K562 (cell line): ENCODE data around the gene RNF224. TPM values are rescaled to one million over a fixed set of nuclear protein-coding genes. Genes with fewer than 3 reads are reported as not detected.
A peak's percentile ranks its signal among the peaks of the same experiment; 100 is the strongest.

Source experiments
- ARID2 ChIP-seq: fragments of 450-650 bp; IDR thresholded peaks from 2 replicates; pipeline ENCODE4 v1.6.1; 2017; ENCODE audit warnings: antibody characterized with exemption, mild to moderate bottlenecking
- HCFC1 ChIP-seq: IDR thresholded peaks from 2 replicates; pipeline ENCODE4 v1.6.1; 2012; ENCODE audit warnings: low read depth, low read length, improper control_type of control experiment
- HDAC8 ChIP-seq: fragments of 450-650 bp; IDR thresholded peaks from 2 replicates; pipeline ENCODE4 v1.6.1; 2016; ENCODE audit warnings: mild to moderate bottlenecking, missing genetic modification characterization, moderate library complexity, missing compliant biosample characterization
- HDGF ChIP-seq: fragments of 450-650 bp; IDR thresholded peaks from 2 replicates; pipeline ENCODE4 v1.6.1; 2016
- KDM1A ChIP-seq, 2 experiments: fragments of 450-650 bp; IDR thresholded peaks; 2 replicates each; pipeline ENCODE4 v1.6.1; 2016; ENCODE audit warnings: mild to moderate bottlenecking in 2 of 2
- L3MBTL2 ChIP-seq: fragments of 450-650 bp; IDR thresholded peaks from 2 replicates; pipeline ENCODE4 v1.6.1; 2016; ENCODE audit warnings: mild to moderate bottlenecking, moderate library complexity
- LARP7 ChIP-seq: fragments of 450-650 bp; IDR thresholded peaks from 2 replicates; pipeline ENCODE4 v1.6.1; 2016
- MAZ ChIP-seq, 2 experiments: fragments of 450-650 bp in 1 of 2; sonication (generic) in 1 of 2; formaldehyde crosslinking; IDR thresholded peaks in 1 of 2; conservative IDR thresholded peaks in 1 of 2; 2 replicates each; pipeline versions ENCODE4 v1.4.0 to v1.5.0; 2020; ENCODE audit warnings: mild to moderate bottlenecking in 1 of 2, missing genetic modification reagents in 1 of 2
- MECOM ChIP-seq: fragments of 250-450 bp; sonication (Bioruptor Pico); IDR thresholded peaks from 2 replicates; pipeline ENCODE4 v1.8.0; 2022; ENCODE audit warnings: inconsistent platforms
- NBN ChIP-seq: fragments of 450-650 bp; IDR thresholded peaks from 2 replicates; pipeline ENCODE4 v1.6.1; 2016; ENCODE audit warnings: low read depth, mild to moderate bottlenecking
- POLR2G ChIP-seq: fragments of 200-400 bp; formaldehyde crosslinking; IDR thresholded peaks from 2 replicates; pipeline ENCODE4 v1.6.1; 2017; ENCODE audit warnings: low read depth, mild to moderate bottlenecking, antibody characterized with exemption, low read length, moderate library complexity
- POLR2H ChIP-seq: IDR thresholded peaks from 2 replicates; pipeline ENCODE4 v1.6.1; 2016; ENCODE audit warnings: missing genetic modification characterization, low read depth, mild to moderate bottlenecking, control low read depth, missing compliant biosample characterization, moderate library complexity
- RBFOX2 ChIP-seq: fragments of 200-400 bp; formaldehyde crosslinking; IDR thresholded peaks from 2 replicates; pipeline ENCODE4 v1.6.1; 2017; ENCODE audit warnings: low read depth, mild to moderate bottlenecking, low read length, moderate library complexity
- RBM34 ChIP-seq: fragments of 200-400 bp; formaldehyde crosslinking; IDR thresholded peaks from 2 replicates; pipeline ENCODE4 v1.6.1; 2018; ENCODE audit warnings: low read length, borderline replicate concordance; ENCODE audit not compliant: insufficient read depth
- SRSF3 ChIP-seq: fragments of 200-400 bp; formaldehyde crosslinking; IDR thresholded peaks from 2 replicates; pipeline ENCODE4 v1.6.1; 2016; ENCODE audit warnings: mild to moderate bottlenecking, low read length, moderate library complexity; ENCODE audit not compliant: insufficient read depth
- TEAD1 ChIP-seq, 2 experiments: fragments of 450-650 bp in 1 of 2; sonication (generic) in 1 of 2; formaldehyde crosslinking; IDR thresholded peaks; 2 replicates each; pipeline versions ENCODE4 v1.4.0 to v1.8.0; 2020 to 2022; ENCODE audit warnings: mild to moderate bottlenecking in 2 of 2, missing genetic modification reagents in 1 of 2
- XRCC4 ChIP-seq: IDR thresholded peaks from one replicate; pipeline ENCODE4 v1.6.1; 2011; ENCODE audit not compliant: insufficient read depth, insufficient read length; ENCODE audit errors: extremely low read depth
- XRCC5 ChIP-seq: fragments of 200-400 bp; formaldehyde crosslinking; IDR thresholded peaks from 2 replicates; pipeline ENCODE4 v1.6.1; 2017; ENCODE audit warnings: low read depth, mild to moderate bottlenecking, low read length
- YY1 ChIP-seq, 3 experiments: IDR thresholded peaks; 2 replicates each; pipeline ENCODE4 v1.6.1; 2011; ENCODE audit warnings: low read length in 2 of 3, mild to moderate bottlenecking in 2 of 3, moderate library complexity in 2 of 3, borderline replicate concordance in 1 of 3, control low read depth in 1 of 3, low read depth in 1 of 3; ENCODE audit not compliant: insufficient read depth in 3 of 3, insufficient replicate concordance in 2 of 3, control insufficient read depth in 1 of 3, insufficient read length in 1 of 3; ENCODE audit errors: extremely low read depth in 1 of 3
- ZNF436 ChIP-seq: fragments of 250-450, 450-650 bp; sonication (Bioruptor Pico); formaldehyde crosslinking; IDR thresholded peaks from 2 replicates; pipeline ENCODE4 v1.7.0; 2020; ENCODE audit warnings: mild to moderate bottlenecking
- ZNF445 ChIP-seq: fragments of 250-450 bp; sonication (Bioruptor Pico); IDR thresholded peaks from 2 replicates; pipeline ENCODE4 v1.4.0; 2020; ENCODE audit warnings: low read depth, mild to moderate bottlenecking, moderate library complexity
- polyA plus RNA-seq, 8 experiments: library from polyadenylated mRNA; depleted of rRNA in 4 of 8; stranded (reverse) in 5 of 8; unstranded in 3 of 8; fragments of >200 nt; fragmentation: Nextera tagmentation in 2 of 8; fragmentation: Illumina TruSeq in 1 of 8; extraction: Ambion mirVana in 2 of 8; extraction: Trizol in 1 of 8; gene quantifications; 2 replicates each; pipeline versions ENCODE4 v1.2.1 to v1.2.3, GENCODE V29; 2011 to 2014; ENCODE audit warnings: inconsistent platforms in 1 of 8, missing spikeins in 1 of 8
- total RNA-seq, 7 experiments: library from RNA; depleted of rRNA in 6 of 7; stranded (reverse); fragments of >200 nt in 6 of 7; fragmentation: Illumina TruSeq in 2 of 7; extraction: Trizol in 2 of 7; gene quantifications; 2 replicates each; pipeline versions ENCODE4 v1.2.1 to v1.2.3, GENCODE V29; 2011 to 2021; ENCODE audit warnings: low replicate concordance in 1 of 7
- TF ChIP-seq, protein P1 (sequence below): sonication (generic); formaldehyde crosslinking; IDR thresholded peaks from 2 replicates; pipeline ENCODE4 v1.8.0; 2023; ENCODE audit warnings: mild to moderate bottlenecking, missing genetic modification reagents
- TF ChIP-seq, protein P2 (sequence below): IDR thresholded peaks from 3 replicates; pipeline ENCODE4 v1.6.1; 2011; ENCODE audit warnings: borderline replicate concordance, mild to moderate bottlenecking, moderate library complexity; ENCODE audit not compliant: insufficient read length; ENCODE audit errors: extremely low read depth

RNF224 gene
- total and polyA plus RNA-seq, 9 of the 15 experiments (the other 6 are each of a cell fraction or from before 2014, with no cell fraction given) = not detected

DNA sequence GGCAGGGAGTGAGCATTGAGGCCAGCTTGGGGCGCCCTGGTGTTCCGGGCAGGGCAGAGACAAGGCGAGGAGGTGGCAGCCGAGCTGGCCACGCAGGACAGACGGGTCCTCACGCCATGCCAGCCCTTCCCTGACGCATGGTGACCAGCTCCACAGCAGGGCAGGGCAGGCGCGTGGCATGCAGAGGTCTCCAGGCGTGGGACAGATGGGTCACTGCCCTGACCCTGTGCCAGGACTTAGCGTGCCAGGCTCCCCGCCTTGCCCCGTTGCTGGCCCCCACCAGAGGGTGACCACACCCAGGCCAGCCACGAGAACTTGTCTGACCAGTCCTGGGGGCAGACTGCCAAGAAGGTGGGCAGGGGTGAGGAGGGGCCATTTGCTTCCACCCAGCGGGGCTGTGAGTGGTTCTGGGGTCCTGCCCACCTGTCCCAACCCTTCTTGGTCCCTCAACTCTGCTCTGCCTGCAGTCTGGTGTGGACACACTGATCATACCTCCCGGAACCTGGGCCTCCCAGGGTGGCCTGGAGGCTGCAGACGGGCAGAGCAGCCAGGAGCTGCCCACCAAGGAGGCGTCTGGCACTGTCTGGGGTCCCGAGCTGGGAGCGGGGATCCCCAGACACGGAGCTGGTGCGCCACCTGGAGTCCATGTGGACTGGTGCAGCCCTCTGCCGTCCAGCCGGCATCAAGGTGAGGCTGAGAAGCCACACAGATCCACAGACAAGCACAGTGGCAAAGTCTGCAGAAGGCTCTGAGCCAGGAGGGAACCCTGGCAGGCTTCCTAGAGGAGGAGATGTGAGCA, at the start of gene RNF224 (continued):
- TF ChIP-seq SRSF3 = no peak
- TF ChIP-seq POLR2G = peak; percentile 48; the same call in 1 of the 2 replicates
- no peak for TF ChIP-seq ZNF445
- no peak for TF ChIP-seq LARP7
- no peak for TF ChIP-seq MECOM (CRISPR knock-in tag)
- TF ChIP-seq KDM1A (IDR thresholded peaks at IDR 0.05) = peak in 1 of 2 experiments; percentile 96; a peak in 2 of 4 replicates
- peak; percentile 37; the same call in 1 of the 2 replicates for TF ChIP-seq HCFC1
- peak in 1 of 3 experiments; percentile 35 for TF ChIP-seq YY1 (IDR thresholded peaks at IDR 0.05; ENCODE audit: borderline replicate concordance in 1 of 3, control insufficient read depth in 1 of 3, extremely low read depth in 1 of 3, insufficient read depth in 3 of 3, insufficient read length in 1 of 3, insufficient replicate concordance in 2 of 3, low read depth in 1 of 3, low read length in 2 of 3)
- no peak for TF ChIP-seq RBM34
- TF ChIP-seq, protein P1, sequence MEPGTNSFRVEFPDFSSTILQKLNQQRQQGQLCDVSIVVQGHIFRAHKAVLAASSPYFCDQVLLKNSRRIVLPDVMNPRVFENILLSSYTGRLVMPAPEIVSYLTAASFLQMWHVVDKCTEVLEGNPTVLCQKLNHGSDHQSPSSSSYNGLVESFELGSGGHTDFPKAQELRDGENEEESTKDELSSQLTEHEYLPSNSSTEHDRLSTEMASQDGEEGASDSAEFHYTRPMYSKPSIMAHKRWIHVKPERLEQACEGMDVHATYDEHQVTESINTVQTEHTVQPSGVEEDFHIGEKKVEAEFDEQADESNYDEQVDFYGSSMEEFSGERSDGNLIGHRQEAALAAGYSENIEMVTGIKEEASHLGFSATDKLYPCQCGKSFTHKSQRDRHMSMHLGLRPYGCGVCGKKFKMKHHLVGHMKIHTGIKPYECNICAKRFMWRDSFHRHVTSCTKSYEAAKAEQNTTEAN (CRISPR knock-in tag) = no peak
- no peak for TF ChIP-seq NBN
- TF ChIP-seq L3MBTL2 = peak; percentile 26; the same call in 1 of the 2 replicates
- TF ChIP-seq, protein P2, sequence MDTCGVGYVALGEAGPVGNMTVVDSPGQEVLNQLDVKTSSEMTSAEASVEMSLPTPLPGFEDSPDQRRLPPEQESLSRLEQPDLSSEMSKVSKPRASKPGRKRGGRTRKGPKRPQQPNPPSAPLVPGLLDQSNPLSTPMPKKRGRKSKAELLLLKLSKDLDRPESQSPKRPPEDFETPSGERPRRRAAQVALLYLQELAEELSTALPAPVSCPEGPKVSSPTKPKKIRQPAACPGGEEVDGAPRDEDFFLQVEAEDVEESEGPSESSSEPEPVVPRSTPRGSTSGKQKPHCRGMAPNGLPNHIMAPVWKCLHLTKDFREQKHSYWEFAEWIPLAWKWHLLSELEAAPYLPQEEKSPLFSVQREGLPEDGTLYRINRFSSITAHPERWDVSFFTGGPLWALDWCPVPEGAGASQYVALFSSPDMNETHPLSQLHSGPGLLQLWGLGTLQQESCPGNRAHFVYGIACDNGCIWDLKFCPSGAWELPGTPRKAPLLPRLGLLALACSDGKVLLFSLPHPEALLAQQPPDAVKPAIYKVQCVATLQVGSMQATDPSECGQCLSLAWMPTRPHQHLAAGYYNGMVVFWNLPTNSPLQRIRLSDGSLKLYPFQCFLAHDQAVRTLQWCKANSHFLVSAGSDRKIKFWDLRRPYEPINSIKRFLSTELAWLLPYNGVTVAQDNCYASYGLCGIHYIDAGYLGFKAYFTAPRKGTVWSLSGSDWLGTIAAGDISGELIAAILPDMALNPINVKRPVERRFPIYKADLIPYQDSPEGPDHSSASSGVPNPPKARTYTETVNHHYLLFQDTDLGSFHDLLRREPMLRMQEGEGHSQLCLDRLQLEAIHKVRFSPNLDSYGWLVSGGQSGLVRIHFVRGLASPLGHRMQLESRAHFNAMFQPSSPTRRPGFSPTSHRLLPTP = no peak
- peak; percentile 39 to 73; a peak in 3 of 4 replicates for TF ChIP-seq MAZ (CRISPR knock-in tag; conservative IDR thresholded peaks at IDR 0.05 in 1 of 2, IDR thresholded peaks at IDR 0.05 in 1 of 2)
- TF ChIP-seq TEAD1 (CRISPR knock-in tag; IDR thresholded peaks at IDR 0.05) = 0 out of 4 replicates have a peak, but pooled peaks of 1 of the 2 experiments have one; percentile 12
- peak; percentile 90; the same call in 1 of the 2 replicates for TF ChIP-seq HDGF
- peak; percentile 94 for TF ChIP-seq XRCC5
- TF ChIP-seq RBFOX2 = 0 out of 2 replicates have a peak, but pooled peaks have one; percentile 36
- peak; percentile 54; the same call in 1 of the 2 replicates for TF ChIP-seq ZNF436
- TF ChIP-seq HDAC8 (tag) = peak; percentile 53; the same call in 1 of the 2 replicates
- TF ChIP-seq POLR2H (tag) = no peak
- TF ChIP-seq ARID2 = peak; percentile 92
- no peak for TF ChIP-seq XRCC4
